Endothelial cell of umbilical vein (primary cell): ENCODE data around the gene KLC1. TPM values are rescaled to one million over a fixed set of nuclear protein-coding genes. Genes with fewer than 3 reads are reported as not detected.

Experiments used
- BruUV-seq: library from RNA; stranded (reverse); fragments of 400-500 nt; replicated peaks from 2 replicates; lab custom pipeline; 2021; lab: Mats Ljungman, UMichigan
- CTCF ChIA-PET: fragments of 300-600, 350-600 bp; sonication (Branson Sonifier 250); formaldehyde crosslinking; loops from one replicate; lab custom pipeline; 2021; ENCODE audit warnings: antibody characterized with exemption, inconsistent platforms; lab: Charles Lee
- POLR2A ChIA-PET: fragments of 300-600, 350-600 bp; sonication (Branson Sonifier 250); formaldehyde crosslinking; loops from one replicate; lab custom pipeline; 2021; ENCODE audit warnings: antibody characterized with exemption, inconsistent platforms; lab: Charles Lee
- DNase-seq: peaks from one replicate; pipeline ENCODE4 v3.0.0-alpha.2; 2011; ENCODE audit warnings: low read depth, low spot score
- FAIRE-seq: peaks from 2 replicates; lab custom pipeline; 2011; peaks lifted over from hg19 to GRCh38; lab: Jason Lieb, UNC
- H2AFZ ChIP-seq: 2 replicates; pipeline ENCODE4 v1.6.0; 2012; ENCODE audit warnings: low read depth, low read length, control low read depth, inconsistent platforms
- H3K27ac ChIP-seq: 2 replicates; pipeline ENCODE4 v1.5.1; 2011; ENCODE audit warnings: low read depth, mild to moderate bottlenecking, control low read depth, low read length, moderate library complexity; ENCODE audit not compliant: insufficient read depth
- H3K27me3 ChIP-seq, 2 experiments: 2 replicates each; pipeline versions ENCODE4 v1.6.0 to v1.6.1; 2011; ENCODE audit warnings: low read length in 2 of 2, mixed read lengths in 1 of 2; ENCODE audit not compliant: control insufficient read depth in 2 of 2, insufficient read depth in 2 of 2
- H3K36me3 ChIP-seq, 2 experiments: 2 replicates in 1 of 2; 3 replicates in 1 of 2; pipeline ENCODE4 v1.5.1; 2011; ENCODE audit warnings: low read length in 2 of 2, mild to moderate bottlenecking in 1 of 2, moderate library complexity in 1 of 2; ENCODE audit not compliant: control insufficient read depth in 2 of 2, insufficient read depth in 2 of 2; ENCODE audit errors: extremely low read depth in 1 of 2
- H3K4me1 ChIP-seq: 3 replicates; pipeline ENCODE4 v1.5.1; 2011; ENCODE audit warnings: mild to moderate bottlenecking, low read length; ENCODE audit not compliant: control insufficient read depth, insufficient read depth; ENCODE audit errors: extremely low read depth
- H3K4me2 ChIP-seq: 2 replicates; pipeline ENCODE4 v1.6.1; 2011; ENCODE audit warnings: low read length, control low read depth, mixed read lengths; ENCODE audit not compliant: insufficient read depth
- H3K4me3 ChIP-seq, 3 experiments: fragments of 200-600 bp in 1 of 3; sonication (generic), shearing (Covaris generic) in 1 of 3; replicated peaks in 1 of 3; 2 replicates each; pipeline ENCODE4 v1.5.1; 2011 to 2016; ENCODE audit warnings: control low read depth in 3 of 3, low read length in 3 of 3, mild to moderate bottlenecking in 2 of 3, inconsistent platforms in 1 of 3, low read depth in 1 of 3, moderate library complexity in 1 of 3; ENCODE audit not compliant: insufficient read depth in 1 of 3
- H3K79me2 ChIP-seq: 2 replicates; pipeline ENCODE4 v1.6.0; 2012; ENCODE audit warnings: low read length, inconsistent platforms; ENCODE audit not compliant: control insufficient read depth, insufficient read depth
- H3K9ac ChIP-seq: replicated peaks from 2 replicates; pipeline ENCODE3; 2011; ENCODE audit warnings: low read length, control low read depth; ENCODE audit not compliant: insufficient read depth; ENCODE audit errors: extremely low read depth
- H3K9me1 ChIP-seq: replicated peaks from 3 replicates; pipeline ENCODE4 v1.6.0; 2011; ENCODE audit warnings: mild to moderate bottlenecking, low read length; ENCODE audit not compliant: control insufficient read depth, insufficient read depth; ENCODE audit errors: extremely low read depth
- H3K9me3 ChIP-seq: replicated peaks from 2 replicates; pipeline ENCODE4 v1.5.1; 2012; ENCODE audit warnings: low read length, inconsistent platforms; ENCODE audit not compliant: control insufficient read depth, insufficient read depth
- H4K20me1 ChIP-seq: replicated peaks from 2 replicates; pipeline ENCODE3; 2011; ENCODE audit warnings: mild to moderate bottlenecking, low read length; ENCODE audit not compliant: control insufficient read depth, insufficient read depth; ENCODE audit errors: extremely low read depth
- CTCF ChIP-seq, 2 donors: IDR thresholded peaks; 1 replicate in 1 of 2; 2 replicates in 1 of 2; pipeline ENCODE4 v1.5.1; 2011; ENCODE audit warnings: low read length in 2 of 2, mild to moderate bottlenecking in 2 of 2, moderate library complexity in 2 of 2, control low read depth in 1 of 2, inconsistent platforms in 1 of 2, low read depth in 1 of 2; ENCODE audit not compliant: insufficient read depth in 1 of 2; ENCODE audit errors: extremely low read depth in 1 of 2
- EZH2 ChIP-seq: IDR thresholded peaks from 2 replicates; pipeline ENCODE4 v1.6.1; 2012; ENCODE audit warnings: borderline replicate concordance, low read depth, mild to moderate bottlenecking, moderate library complexity, low read length, inconsistent platforms; ENCODE audit not compliant: severe bottlenecking
- FOS ChIP-seq: IDR thresholded peaks from 2 replicates; pipeline ENCODE4 v1.6.1; 2011; ENCODE audit warnings: mild to moderate bottlenecking, low read length, moderate library complexity, borderline replicate concordance; ENCODE audit not compliant: insufficient read depth
- GATA2 ChIP-seq: IDR thresholded peaks from 2 replicates; pipeline ENCODE4 v1.7.0; 2011; ENCODE audit warnings: low read depth, mild to moderate bottlenecking, moderate library complexity, mixed read lengths, low read length; ENCODE audit not compliant: insufficient read length, insufficient read depth
- JUN ChIP-seq: IDR thresholded peaks from 2 replicates; pipeline ENCODE4 v1.6.1; 2011; ENCODE audit warnings: borderline replicate concordance, low read depth; ENCODE audit not compliant: insufficient read length, insufficient read depth
- MAX ChIP-seq: IDR thresholded peaks from 2 replicates; pipeline ENCODE4 v1.6.1; 2011; ENCODE audit not compliant: insufficient read depth, insufficient read length
- MYC ChIP-seq: IDR thresholded peaks from one replicate; pipeline ENCODE4 v1.6.1; 2011; ENCODE audit warnings: mild to moderate bottlenecking, low read depth, low read length
- POLR2A ChIP-seq: IDR thresholded peaks from 2 replicates; pipeline ENCODE4 v1.6.1; 2012; ENCODE audit warnings: low read depth, mild to moderate bottlenecking, control low read depth, low read length
- POLR2AphosphoS5 ChIP-seq: IDR thresholded peaks from 2 replicates; pipeline ENCODE4 v1.6.1; 2012; ENCODE audit warnings: low read depth, mild to moderate bottlenecking, control low read depth, low read length, moderate library complexity; ENCODE audit not compliant: insufficient read depth
- dilution Hi-C: fragments of 300-500 bp; cut with MboI; formaldehyde crosslinking; loops from one replicate; pipeline ENCODE4 v1.15.0; 2019; ENCODE audit warnings: low sequenced_read_pairs; ENCODE audit not compliant: extremely low pct_ligation_motif_present
- intact Hi-C: fragments of 100-400 bp; cut with micrococcal nuclease; formaldehyde crosslinking; loops from one replicate; pipeline ENCODE4 v1.10.0; 2022
- polyA plus RNA-seq, 4 experiments: library from polyadenylated mRNA; depleted of rRNA in 3 of 4; stranded (reverse) in 3 of 4; unstranded in 1 of 4; fragments of >200 nt; gene quantifications; 2 replicates each; pipeline versions ENCODE4 v1.2.1 to v1.2.3, GENCODE V29; 2011 to 2012; ENCODE audit warnings: missing spikeins in 1 of 4
- total RNA-seq: library from RNA; stranded (reverse); gene quantifications from 2 replicates; pipeline ENCODE4 v1.2.3, GENCODE V29; 2021

KLC1 gene
- total and polyA plus RNA-seq, 2 donors (not counting 3 experiments of a cell fraction or from before 2014, with no cell fraction given) = 124 to 233 TPM

GRCh38 chr14:103657471-103657870 lies 28.5 kb downstream of the KLC1 start:
- Histone ChIP-seq H3K9me1 (no peaks in the 10 kb centered on the region), H3K9ac (no peak overlapping the region), H3K79me2 (peaks cover 59% of the 10 kb centered on the region), H3K27me3 (no peaks in the 10 kb centered on the region), H4K20me1 (peaks cover 4% of the 10 kb centered on the region), H3K4me1 (no peaks in the 10 kb centered on the region), H3K36me3 (peaks cover 21 to 34% of the 10 kb centered on the region in 2 experiments), H3K27ac (no peak overlapping the region), H3K4me3 (no peak overlapping the region), H2AFZ (no peak overlapping the region), H3K9me3 (no peaks in the 10 kb centered on the region), H3K4me2 (no peak overlapping the region)
- BruUV-seq = no TSS peak
- intact Hi-C loops (no loop called here), dilution Hi-C loops (no loop called here)
- DNase-seq (peak; percentile 12), FAIRE-seq (no peak)
- TF ChIP-seq MAX (no peak), JUN (peak; percentile 1)
- POLR2A ChIA-PET = interaction anchor here (0.6 kb wide), 1 partner anchor 65 kb away, joined by 4 read pairs; no protein-coding TSS in a partner anchor
- CTCF ChIA-PET = interaction anchor here (0.9 to 1.4 kb wide), 2 partner anchors 20 to 44 kb away, joined by 3 to 4 read pairs; no protein-coding TSS in a partner anchor

DNA sequence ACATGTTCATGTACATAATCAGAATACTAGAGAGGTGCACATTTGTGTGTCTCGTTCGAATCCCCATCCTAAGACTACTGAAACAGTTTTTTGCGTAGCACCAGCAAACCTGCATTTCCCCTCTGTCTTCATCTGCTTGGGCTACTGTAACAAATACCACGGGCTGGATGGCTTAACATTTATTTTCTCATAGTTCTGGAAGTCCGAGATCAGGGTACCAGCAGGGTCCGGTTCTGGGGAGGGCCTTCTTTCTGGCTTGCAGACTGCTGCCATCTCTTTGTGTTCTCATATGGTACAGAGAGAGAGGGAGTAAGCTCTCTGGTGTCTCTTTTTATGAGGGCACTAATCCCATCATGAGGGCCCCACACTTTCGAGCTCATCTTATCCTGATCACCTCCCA lies 30.6 kb downstream of the KLC1 start:
- POLR2A ChIA-PET = no interaction called here
- FAIRE-seq (no peak), DNase-seq (no peak)
- Histone ChIP-seq H2AFZ (no peak overlapping the region), H3K9ac (no peak overlapping the region), H3K79me2 (peaks cover 54% of the 10 kb centered on the region), H3K9me1 (no peaks in the 10 kb centered on the region), H3K4me3 (no peak overlapping the region), H4K20me1 (no peaks in the 10 kb centered on the region), H3K9me3 (no peaks in the 10 kb centered on the region), H3K4me1 (no peaks in the 10 kb centered on the region), H3K27ac (no peak overlapping the region), H3K36me3 (peaks cover 29 to 33% of the 10 kb centered on the region in 2 experiments), H3K4me2 (no peak overlapping the region), H3K27me3 (no peaks in the 10 kb centered on the region)
- BruUV-seq = no TSS peak
- TF ChIP-seq FOS = no peak
- no peak for TF ChIP-seq CTCF (IDR thresholded peaks at IDR 0.05; ENCODE audit: extremely low read depth in 1 of 2, insufficient read depth in 1 of 2, low read depth in 1 of 2, low read length in 2 of 2)
- no peak for TF ChIP-seq GATA2
- TF ChIP-seq MAX = no peak
- no peak for TF ChIP-seq EZH2
- TF ChIP-seq JUN = no peak
- TF ChIP-seq MYC = no peak
- TF ChIP-seq POLR2A = no peak
- TF ChIP-seq POLR2AphosphoS5 = no peak
- dilution Hi-C loops (no loop called here), intact Hi-C loops (no loop called here)
- CTCF ChIA-PET = no interaction called here
